NT2/D1 (cell line): ENCODE data around the gene PIP5K1C.

Experiments used
- SUZ12 ChIP-seq: IDR thresholded peaks from 2 replicates; pipeline ENCODE4 v1.6.1; 2011; ENCODE audit not compliant: insufficient read length, insufficient read depth; ENCODE audit errors: extremely low read depth
- YY1 ChIP-seq: IDR thresholded peaks from 2 replicates; pipeline ENCODE4 v1.6.1; 2011; ENCODE audit not compliant: insufficient read length, insufficient read depth
- ZNF274 ChIP-seq: IDR thresholded peaks from 2 replicates; pipeline ENCODE4 v1.6.1; 2011; ENCODE audit warnings: mild to moderate bottlenecking, low read depth, low read length

DNA sequence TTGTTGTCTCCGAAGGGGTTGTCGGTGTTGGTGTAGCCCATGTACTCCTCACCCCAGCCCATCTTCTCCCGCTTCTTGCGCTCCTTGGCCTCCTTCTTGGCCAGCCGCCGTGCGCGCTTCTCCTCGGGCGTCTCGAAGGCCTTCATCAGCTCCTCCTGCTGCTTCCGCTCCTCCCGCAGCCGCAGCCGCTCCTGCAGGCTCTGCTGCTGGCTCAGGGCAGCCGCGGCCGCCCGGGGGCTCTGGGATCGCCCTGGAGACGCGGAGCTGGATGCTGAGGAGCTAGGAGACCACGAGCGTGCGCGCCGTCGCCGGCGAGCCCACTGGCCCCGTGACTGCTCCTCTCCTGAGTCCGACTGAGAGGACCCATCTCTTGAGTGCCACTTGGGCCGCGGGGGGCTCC, 76.6 kb downstream of the PIP5K1C start:
- no peak for TF ChIP-seq SUZ12
- TF ChIP-seq ZNF274: no peak
- no peak for TF ChIP-seq YY1
